ENCODE measurements around the gene NID1.
"Not testable (repeated sequence)": the region's sequence is repeated elsewhere in the genome, so short reads cannot be mapped to it uniquely, and the experiment has no call there.

Gene NID1

DNA sequence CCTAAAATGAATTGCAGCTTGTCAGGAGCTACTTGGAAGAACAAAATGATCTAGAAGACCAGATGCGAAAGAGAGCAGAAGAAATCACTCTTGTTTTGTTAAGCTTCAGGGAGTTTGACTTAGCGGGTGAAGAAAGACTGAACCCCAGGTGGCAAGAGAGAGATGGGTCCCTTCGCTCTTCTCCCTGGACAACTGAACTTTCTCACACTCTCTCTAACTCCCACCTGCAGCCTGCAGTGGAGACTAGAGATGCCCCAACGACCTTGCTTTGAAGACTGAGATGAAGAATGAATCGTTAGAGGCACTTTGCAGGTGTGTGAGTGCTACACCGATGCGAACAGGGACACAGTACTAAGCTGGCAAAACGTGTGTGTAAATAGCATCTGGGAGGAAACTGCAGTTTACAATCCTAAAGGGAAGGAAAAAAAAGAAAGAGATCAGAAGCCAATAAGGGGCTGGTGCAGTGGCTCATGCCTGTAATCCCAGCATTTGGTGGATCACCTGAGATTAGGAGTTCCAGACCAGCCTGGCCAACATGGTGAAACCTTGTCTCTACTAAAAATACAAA lies 133.6 kb downstream of the NID1 start:
- no peak for DNase-seq

GRCh38 chr1:235930543-235930942 lies 134.3 kb downstream of the NID1 start:
- DNase-seq = no peak

DNA sequence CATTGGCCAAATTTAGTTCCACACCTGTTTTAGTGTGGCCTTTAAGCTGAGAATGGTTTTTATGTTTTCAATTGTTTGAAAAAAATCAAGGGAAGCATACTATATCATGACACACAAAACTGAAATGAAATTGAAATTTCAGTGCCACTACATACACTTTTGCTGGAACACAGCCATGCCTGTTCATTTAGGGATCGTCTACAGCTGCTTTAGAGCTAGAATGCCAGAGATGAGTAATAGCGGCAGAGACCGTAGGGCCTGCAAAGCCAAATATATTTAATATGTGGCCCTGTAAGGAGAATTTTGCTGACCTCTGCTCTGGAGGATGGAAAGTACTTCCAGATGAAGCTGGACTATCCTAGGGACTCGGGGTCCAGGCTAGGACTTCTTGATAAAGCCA lies 135.7 kb downstream of the NID1 start:
- peak; percentile 49 for DNase-seq

DNA sequence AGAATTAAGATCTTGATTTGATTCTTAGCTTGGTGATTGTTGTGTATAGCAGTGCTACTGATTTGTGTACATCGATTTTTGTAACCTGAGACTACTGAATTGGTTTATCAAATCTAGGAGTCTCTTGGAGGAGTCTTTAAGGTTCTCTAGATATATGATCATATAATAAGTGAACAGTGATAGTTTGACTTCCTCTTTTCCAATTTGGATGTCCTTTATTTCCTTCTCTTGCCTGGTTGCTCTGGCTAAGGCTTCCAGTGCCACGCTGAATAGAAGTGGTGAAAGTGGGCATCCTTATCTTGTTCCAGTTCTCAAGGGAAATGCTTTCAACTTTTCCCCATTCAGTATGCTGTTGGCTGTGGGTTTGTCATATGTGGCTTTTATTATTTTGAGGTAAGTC lies 136.7 kb downstream of the NID1 start:
- DNase-seq = no peak

DNA sequence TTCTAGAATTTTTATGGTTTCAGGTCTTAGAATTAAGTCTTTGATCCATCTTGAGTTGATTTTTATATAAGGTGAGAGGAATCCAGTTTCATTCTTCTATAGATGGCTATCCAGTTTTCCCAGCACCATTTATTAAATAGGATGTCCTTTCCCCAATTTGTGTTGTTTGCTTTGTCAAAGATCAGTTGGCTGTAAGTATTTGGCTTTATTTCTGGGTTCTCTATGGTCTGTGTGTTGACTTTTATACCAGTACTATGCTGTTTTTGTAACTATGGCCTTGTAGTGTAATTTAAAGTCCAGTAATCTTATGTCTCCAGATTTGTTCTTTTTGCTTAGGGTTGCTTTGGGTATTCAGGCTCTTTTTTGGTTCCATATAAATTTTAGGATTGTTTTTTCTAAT lies 137.3 kb downstream of the NID1 start:
- not testable (repeated sequence) for DNase-seq
